Left ventricle myocardium inferior (tissue), 1 donor: ENCODE results near the gene NUBP2. TPM values are rescaled to one million over a fixed set of nuclear protein-coding genes. Genes with fewer than 3 reads are reported as not detected.

ENCODE experiments used
- DNase-seq: peaks from one replicate; pipeline ENCODE4 v3.0.0-alpha.2; 2020
- H3K27ac ChIP-seq: fragments of 200-600 bp; replicated peaks from 2 replicates; pipeline ENCODE4 v1.8.0; 2021
- H3K27me3 ChIP-seq: fragments of 200-600 bp; 2 replicates; pipeline ENCODE4 v1.8.0; 2021; ENCODE audit warnings: low read depth
- H3K36me3 ChIP-seq: fragments of 200-600 bp; 2 replicates; pipeline ENCODE4 v1.8.0; 2021
- H3K4me1 ChIP-seq: fragments of 200-600 bp; 2 replicates; pipeline ENCODE4 v1.8.0; 2021
- H3K4me3 ChIP-seq: fragments of 200-600 bp; 2 replicates; pipeline ENCODE4 v1.8.0; 2021; ENCODE audit warnings: mild to moderate bottlenecking, moderate library complexity
- H3K9me3 ChIP-seq: fragments of 200-600 bp; replicated peaks from 2 replicates; pipeline ENCODE4 v1.8.0; 2021
- CTCF ChIP-seq: fragments of 200-600 bp; IDR thresholded peaks from 2 replicates; pipeline ENCODE4 v1.8.0; 2021; ENCODE audit warnings: antibody characterized with exemption, mild to moderate bottlenecking, borderline replicate concordance
- intact Hi-C: fragments of 100-400 bp; cut with micrococcal nuclease; formaldehyde crosslinking; loops from one replicate; pipeline ENCODE4 v1.11.0; 2022
- total RNA-seq: library from RNA; stranded (reverse); fragmentation: NEBNext Ultra II Directional; extraction: Animal tissue kit (Norgen Biotek cat#: 25700); gene quantifications from one replicate; pipeline ENCODE4 v1.2.1, GENCODE V29; 2021
- donor health status: DM: no; HTN: yes; CAD: no; lungs with severe emphysema.

Gene NUBP2
- total RNA-seq, 1 donor from 2014 or later = 36.2 TPM

- Histone ChIP-seq H3K27ac (peak within 1 kb of the TSS; percentile 95), H3K27me3 (no peaks in the 10 kb centered on the region), H3K36me3 (peaks cover 45% of the 10 kb centered on the region), H3K4me3 (peak within 1 kb of the TSS; percentile 92), H3K9me3 (no peaks in the 10 kb centered on the region), H3K4me1 (peaks cover 61% of the 10 kb centered on the region)
- peak; percentile 86 for DNase-seq
- TF ChIP-seq CTCF = no peak
- intact Hi-C loops = no loop called here
Observed at GRCh38 chr16:1771188-1771863, 11.4 kb upstream of the NUBP2 start, which contains the start of gene NME3. NME3 (minus strand) TSS chr16:1771543; CDS start chr16:1771534, 9 bp downstream.

GRCh38 chr16:1771864-1772361 is 10.8 kb upstream of the NUBP2 start:
- no peaks in the 10 kb centered on the region for H3K27me3 ChIP-seq
- no peak for DNase-seq
- H3K27ac ChIP-seq = peak overlapping the region; percentile 95
- H3K36me3 ChIP-seq = peaks cover 45% of the 10 kb centered on the region
- intact Hi-C loops = no loop called here
- peak overlapping the region; percentile 92 for H3K4me3 ChIP-seq
- peaks cover 64% of the 10 kb centered on the region for H3K4me1 ChIP-seq
- no peaks in the 10 kb centered on the region for H3K9me3 ChIP-seq
- no peak for TF ChIP-seq CTCF

GRCh38 chr16:1772362-1772907 is 10.3 kb upstream of the NUBP2 start, which contains the start of gene EME2:
EME2 (plus strand) TSS chr16:1772810; CDS start chr16:1773228, 418 bp downstream.
- DNase-seq = no peak

GRCh38 chr16:1772908-1773702 is 9.7 kb upstream of the NUBP2 start, which contains the start of gene MRPS34:
MRPS34 (minus strand) TSS chr16:1773134; CDS start chr16:1773119, 15 bp downstream.
- DNase-seq = peak; percentile 86
- H3K4me1 ChIP-seq = peaks cover 65% of the 10 kb centered on the region
- peak; percentile 79 for TF ChIP-seq CTCF
- H3K27ac ChIP-seq = peak within 1 kb of the TSS; percentile 95
- H3K36me3 ChIP-seq = peaks cover 45% of the 10 kb centered on the region
- peak within 1 kb of the TSS; percentile 92 for H3K4me3 ChIP-seq
- H3K9me3 ChIP-seq = no peaks in the 10 kb centered on the region
- intact Hi-C loops = no loop called here
- no peaks in the 10 kb centered on the region for H3K27me3 ChIP-seq

More at GRCh38 chr16:1772362-1772907, 10.3 kb upstream of the NUBP2 start, which contains the start of gene EME2:
- Histone ChIP-seq H3K4me3 (peak within 1 kb of the TSS; percentile 92), H3K4me1 (peaks cover 65% of the 10 kb centered on the region), H3K27me3 (no peaks in the 10 kb centered on the region), H3K9me3 (no peaks in the 10 kb centered on the region), H3K27ac (peak within 1 kb of the TSS; percentile 95), H3K36me3 (peaks cover 45% of the 10 kb centered on the region)
- TF ChIP-seq CTCF = no peak
- intact Hi-C loops = no loop called here

- DNase-seq = no peak
- Histone ChIP-seq H3K4me1 (peaks cover 65% of the 10 kb centered on the region), H3K36me3 (peaks cover 43% of the 10 kb centered on the region), H3K27ac (peak overlapping the region; percentile 95), H3K4me3 (peak overlapping the region; percentile 92), H3K27me3 (no peaks in the 10 kb centered on the region), H3K9me3 (no peaks in the 10 kb centered on the region)
- no peak for TF ChIP-seq CTCF
- intact Hi-C loops = no loop called here
Observed at GRCh38 chr16:1773703-1774447, 8.9 kb upstream of the NUBP2 start.
